A673 (cell line): ENCODE results near the gene MGST2. TPM values are rescaled to one million over a fixed set of nuclear protein-coding genes. Genes with fewer than 3 reads are reported as not detected.
A peak's percentile ranks its signal among the peaks of the same experiment; 100 is the strongest.

ENCODE experiments used
- Bru-seq: library from RNA; stranded (reverse); fragments of 400-500 nt; gene quantifications from one replicate; lab custom pipeline; 2021; lab: Mats Ljungman, UMichigan
- BruChase-seq, 2 experiments: library from RNA; stranded (reverse); fragments of 400-500 nt; gene quantifications; one replicate each; lab custom pipeline; 2021; lab: Mats Ljungman, UMichigan
- BruUV-seq: library from RNA; stranded (reverse); fragments of 400-500 nt; replicated peaks from 2 replicates; lab custom pipeline; 2021; lab: Mats Ljungman, UMichigan
- CTCF ChIA-PET: fragments of 300-600 bp; sonication (Branson Sonifier 250); formaldehyde crosslinking; loops from one replicate; lab custom pipeline; 2022; ENCODE audit warnings: antibody characterized with exemption; lab: Charles Lee
- POLR2A ChIA-PET: fragments of 300-600 bp; sonication (Branson Sonifier 250); formaldehyde crosslinking; loops from one replicate; lab custom pipeline; 2022; ENCODE audit warnings: antibody characterized with exemption; ENCODE audit not compliant: low non-redundant PET; lab: Charles Lee
- DNase-seq: peaks from one replicate; pipeline ENCODE4 v3.0.0-alpha.2; 2015; ENCODE audit warnings: low spot score
- H3K27ac ChIP-seq: fragments of 200-600 bp; sonication (generic); 2 replicates; pipeline ENCODE4 v1.5.1; 2016; ENCODE audit warnings: mixed run types, low read depth, mild to moderate bottlenecking, mixed read lengths, antibody characterized with exemption, low read length; ENCODE audit not compliant: poor library complexity, severe bottlenecking
- H3K27me3 ChIP-seq: fragments of 200-600 bp; sonication (generic); replicated peaks from 2 replicates; pipeline ENCODE4 v1.6.1; 2017; ENCODE audit warnings: mixed run types, low read depth, mild to moderate bottlenecking, mixed read lengths, antibody characterized with exemption, low read length; ENCODE audit not compliant: insufficient read depth, poor library complexity
- H3K36me3 ChIP-seq: fragments of 200-600 bp; sonication (generic); 2 replicates; pipeline ENCODE4 v1.6.1; 2016; ENCODE audit warnings: mixed run types, mild to moderate bottlenecking, mixed read lengths, antibody characterized with exemption, low read length; ENCODE audit not compliant: insufficient read depth, poor library complexity, severe bottlenecking
- H3K4me1 ChIP-seq: fragments of 200-600 bp; sonication (generic); 2 replicates; pipeline ENCODE4 v1.6.1; 2017; ENCODE audit warnings: mixed run types, mild to moderate bottlenecking, mixed read lengths, antibody characterized with exemption, low read length; ENCODE audit not compliant: insufficient read depth, poor library complexity, severe bottlenecking
- H3K4me3 ChIP-seq: fragments of 200-600 bp; sonication (generic); 2 replicates; pipeline ENCODE4 v1.5.1; 2016; ENCODE audit warnings: low read depth, mixed run types, mild to moderate bottlenecking, mixed read lengths, low read length; ENCODE audit not compliant: poor library complexity, severe bottlenecking
- H3K9me3 ChIP-seq: fragments of 200-600 bp; sonication (generic); 2 replicates; pipeline ENCODE4 v1.6.1; 2016; ENCODE audit warnings: mixed run types, low read depth, mild to moderate bottlenecking, mixed read lengths, antibody characterized with exemption, low read length; ENCODE audit not compliant: poor library complexity, severe bottlenecking
- CTCF ChIP-seq: fragments of 300-800, 200-600 bp; sonication (generic); conservative IDR thresholded peaks from 2 replicates; pipeline ENCODE4 v1.5.1; 2017; ENCODE audit warnings: low read depth, mild to moderate bottlenecking, antibody characterized with exemption, low read length, moderate library complexity, mixed read lengths
- EZH2 ChIP-seq: fragments of 200-600 bp; sonication (generic); IDR thresholded peaks from 2 replicates; pipeline ENCODE4 v1.6.1; 2017; ENCODE audit warnings: borderline replicate concordance, low read depth, mild to moderate bottlenecking, mixed read lengths, antibody characterized with exemption, low read length; ENCODE audit not compliant: poor library complexity, severe bottlenecking
- intact Hi-C: fragments of 100-400 bp; cut with micrococcal nuclease; formaldehyde crosslinking; loops from one replicate; pipeline ENCODE4 v1.10.0; 2022; ENCODE audit not compliant: unreplicated experiment
- long read RNA-seq: library from polyadenylated mRNA; stranded (forward); transcript quantifications from one replicate; pipeline ENCODE4 v2.0.0, GENCODE V29; 2022
- total RNA-seq: library from RNA; stranded (reverse); gene quantifications from 2 replicates; pipeline ENCODE4 v1.2.3, GENCODE V29; 2021

Gene MGST2
- total RNA-seq (7.0 and 8.6 TPM in 2 replicates), Bru-seq, nascent RNA (percentile 40 among the genes with signal in this experiment), BruChase-seq, experiment 1, labeled RNA remaining after a 2-hour chase (percentile 31 among the genes with signal in this experiment), BruChase-seq, experiment 2, labeled RNA remaining after a 6-hour chase (percentile 34 among the genes with signal in this experiment)
- long read RNA-seq, transcript MGST2-201 (5 exons, 801 nt): major isoform, 6 of 7 reads
- long read RNA-seq, partial matches to known transcripts: 0 of 7 reads
- long read RNA-seq, other reads (novel, unspliced or antisense): 1 of 7 reads

GRCh38 chr4:139665690-139666529, at the start of gene MGST2:
MGST2 (plus strand) TSS chr4:139665819; CDS start chr4:139666020, 201 bp downstream.
- peaks cover 9% of the 10 kb centered on the region for H3K4me1 ChIP-seq
- no peaks in the 10 kb centered on the region for H3K36me3 ChIP-seq
- TF ChIP-seq CTCF (no peak), EZH2 (no peak)
- ChIA-PET POLR2A (no interaction called here), CTCF (interaction anchor here (0.5 to 1.4 kb wide), 3 partner anchors 9 to 386 kb away, joined by 3 to 4 read pairs (median 3); no protein-coding TSS in a partner anchor)
- H3K4me3 ChIP-seq: peak within 1 kb of the TSS; percentile 47
- no TSS peak for BruUV-seq
- H3K9me3 ChIP-seq: no peaks in the 10 kb centered on the region
- intact Hi-C loops: no loop called here
- no peaks in the 10 kb centered on the region for H3K27me3 ChIP-seq
- peak; percentile 53 for DNase-seq
- peak within 1 kb of the TSS; percentile 41 for H3K27ac ChIP-seq

- intact Hi-C loops: no loop called here
- DNase-seq: peak; percentile 64
- Histone ChIP-seq H3K4me1 (no peaks in the 10 kb centered on the region), H3K4me3 (no peak overlapping the region), H3K27me3 (no peaks in the 10 kb centered on the region), H3K9me3 (no peaks in the 10 kb centered on the region), H3K27ac (no peak overlapping the region), H3K36me3 (no peaks in the 10 kb centered on the region)
- ChIA-PET CTCF (no interaction called here), POLR2A (no interaction called here)
- TF ChIP-seq CTCF: peak; percentile 54
- TF ChIP-seq EZH2: no peak
- no TSS peak for BruUV-seq
Measured at GRCh38 chr4:139617702-139618490, 47.7 kb upstream of the MGST2 start.

- DNase-seq: peak; percentile 59
- Histone ChIP-seq H3K36me3 (no peaks in the 10 kb centered on the region), H3K27me3 (no peaks in the 10 kb centered on the region), H3K27ac (no peak overlapping the region), H3K4me1 (no peaks in the 10 kb centered on the region), H3K9me3 (no peaks in the 10 kb centered on the region), H3K4me3 (no peak overlapping the region)
- POLR2A ChIA-PET: no interaction called here
- no peak for TF ChIP-seq EZH2
- TF ChIP-seq CTCF: peak; percentile 57
- intact Hi-C loops: no loop called here
- CTCF ChIA-PET: interaction anchor here (0.5 to 1.3 kb wide), 4 partner anchors 10 to 1069 kb away, joined by 3 to 9 read pairs (median 5); no protein-coding TSS in a partner anchor
- no TSS peak for BruUV-seq
Measured at GRCh38 chr4:139619644-139620043, 46.0 kb upstream of the MGST2 start.
